ENCODE data around the gene RAB1A. TPM values are rescaled to one million over a fixed set of nuclear protein-coding genes. Genes with fewer than 3 reads are reported as not detected.

The RAB1A gene
- total RNA-seq, 1 donor from 2014 or later, result 259 TPM

- H3K4me3 Mint-ChIP-seq (ENCODE audit: unreplicated experiment), result no peak overlapping the region
- H3K4me1 ChIP-seq (ENCODE audit: insufficient read depth, low read length), result peaks cover 6% of the 10 kb centered on the region
- H3K4me3 ChIP-seq (ENCODE audit: insufficient read depth, low read depth, low read length), result no peak overlapping the region
- peaks cover 8% of the 10 kb centered on the region for H3K36me3 Mint-ChIP-seq (ENCODE audit: low read depth, unreplicated experiment)
- no peak for FAIRE-seq
- no peak overlapping the region for H2AFZ ChIP-seq (ENCODE audit: low read depth, low read length)
- peaks cover 9% of the 10 kb centered on the region for H3K9me3 Mint-ChIP-seq (ENCODE audit: unreplicated experiment)
- no peaks in the 10 kb centered on the region for H3K79me2 ChIP-seq (ENCODE audit: insufficient read depth, low read length)
- H4K20me1 ChIP-seq (ENCODE audit: insufficient read depth, low read length), result no peaks in the 10 kb centered on the region
- H3K27ac ChIP-seq (ENCODE audit: low read depth, low read length), result no peak overlapping the region
- peaks cover 15% of the 10 kb centered on the region for H3K4me1 Mint-ChIP-seq (ENCODE audit: low read depth, unreplicated experiment)
- no peak overlapping the region for H3K27ac Mint-ChIP-seq (ENCODE audit: unreplicated experiment)
- peak; percentile 66 for DNase-seq (ENCODE audit: low read depth)
- no peaks in the 10 kb centered on the region for H3K36me3 ChIP-seq (ENCODE audit: insufficient read depth, low read length)
- H3K4me2 ChIP-seq (ENCODE audit: low read length), result peak overlapping the region; percentile 78
- H3K9me3 ChIP-seq (ENCODE audit: insufficient read depth, low read depth, low read length), result no peaks in the 10 kb centered on the region
- TF ChIP-seq EZH2 (IDR thresholded peaks at IDR 0.05; ENCODE audit: insufficient read depth, low read length) (no peak), CTCF (IDR thresholded peaks at IDR 0.05; ENCODE audit: insufficient read depth, low read depth, low read length) (peak; percentile 96)
- no peaks in the 10 kb centered on the region for H3K27me3 ChIP-seq (ENCODE audit: insufficient read depth, low read length)
- peaks cover 4% of the 10 kb centered on the region for H3K27me3 Mint-ChIP-seq (ENCODE audit: low read depth, unreplicated experiment)
- peak overlapping the region; percentile 17 for H3K9ac ChIP-seq (ENCODE audit: low read length)
Observed at GRCh38 chr2:65040400-65041261, 89.3 kb downstream of the RAB1A start.

GRCh38 chr2:65039640-65040039 is 90.3 kb downstream of the RAB1A start:
- Histone ChIP-seq H2AFZ (ENCODE audit: low read depth, low read length) (no peak overlapping the region), H3K4me2 (ENCODE audit: low read length) (no peak overlapping the region), H4K20me1 (ENCODE audit: insufficient read depth, low read length) (no peaks in the 10 kb centered on the region), H3K36me3 (ENCODE audit: insufficient read depth, low read length) (no peaks in the 10 kb centered on the region), H3K79me2 (ENCODE audit: insufficient read depth, low read length) (no peaks in the 10 kb centered on the region), H3K4me3 (ENCODE audit: insufficient read depth, low read depth, low read length) (no peak overlapping the region), H3K4me1 (ENCODE audit: insufficient read depth, low read length) (peaks cover 3% of the 10 kb centered on the region), H3K9me3 (ENCODE audit: insufficient read depth, low read depth, low read length) (no peaks in the 10 kb centered on the region), H3K27me3 (ENCODE audit: insufficient read depth, low read length) (no peaks in the 10 kb centered on the region), H3K27ac (ENCODE audit: low read depth, low read length) (no peak overlapping the region), H3K9ac (ENCODE audit: low read length) (no peak overlapping the region)
- H3K9me3 Mint-ChIP-seq (ENCODE audit: unreplicated experiment), result peaks cover 6% of the 10 kb centered on the region
- H3K36me3 Mint-ChIP-seq (ENCODE audit: low read depth, unreplicated experiment), result peaks cover 7% of the 10 kb centered on the region
- no peak overlapping the region for H3K4me3 Mint-ChIP-seq (ENCODE audit: unreplicated experiment)
- peak overlapping the region; percentile 5 for H3K27ac Mint-ChIP-seq (ENCODE audit: unreplicated experiment)
- FAIRE-seq, result no peak
- DNase-seq (ENCODE audit: low read depth), result no peak
- TF ChIP-seq CTCF (IDR thresholded peaks at IDR 0.05; ENCODE audit: insufficient read depth, low read depth, low read length) (no peak), EZH2 (IDR thresholded peaks at IDR 0.05; ENCODE audit: insufficient read depth, low read length) (no peak)
- H3K27me3 Mint-ChIP-seq (ENCODE audit: low read depth, unreplicated experiment), result peaks cover 4% of the 10 kb centered on the region
- H3K4me1 Mint-ChIP-seq (ENCODE audit: low read depth, unreplicated experiment), result peaks cover 8% of the 10 kb centered on the region

- no peak overlapping the region for H2AFZ ChIP-seq (ENCODE audit: low read depth, low read length)
- FAIRE-seq (no peak), DNase-seq (ENCODE audit: low read depth) (no peak)
- Mint-ChIP-seq H3K27ac (ENCODE audit: unreplicated experiment) (no peak overlapping the region), H3K36me3 (ENCODE audit: low read depth, unreplicated experiment) (no peaks in the 10 kb centered on the region), H3K27me3 (ENCODE audit: low read depth, unreplicated experiment) (peaks cover 4% of the 10 kb centered on the region), H3K9me3 (ENCODE audit: unreplicated experiment) (no peaks in the 10 kb centered on the region), H3K4me3 (ENCODE audit: unreplicated experiment) (no peak overlapping the region), H3K4me1 (ENCODE audit: low read depth, unreplicated experiment) (peaks cover 1% of the 10 kb centered on the region)
- H3K4me3 ChIP-seq (ENCODE audit: insufficient read depth, low read depth, low read length), result no peak overlapping the region
- H3K9me3 ChIP-seq (ENCODE audit: insufficient read depth, low read depth, low read length), result no peaks in the 10 kb centered on the region
- no peak overlapping the region for H3K27ac ChIP-seq (ENCODE audit: low read depth, low read length)
- H3K79me2 ChIP-seq (ENCODE audit: insufficient read depth, low read length), result no peaks in the 10 kb centered on the region
- no peaks in the 10 kb centered on the region for H4K20me1 ChIP-seq (ENCODE audit: insufficient read depth, low read length)
- no peaks in the 10 kb centered on the region for H3K36me3 ChIP-seq (ENCODE audit: insufficient read depth, low read length)
- H3K4me2 ChIP-seq (ENCODE audit: low read length), result no peak overlapping the region
- no peaks in the 10 kb centered on the region for H3K27me3 ChIP-seq (ENCODE audit: insufficient read depth, low read length)
- H3K9ac ChIP-seq (ENCODE audit: low read length), result no peak overlapping the region
- TF ChIP-seq CTCF (IDR thresholded peaks at IDR 0.05; ENCODE audit: insufficient read depth, low read depth, low read length) (no peak), EZH2 (IDR thresholded peaks at IDR 0.05; ENCODE audit: insufficient read depth, low read length) (no peak)
- peaks cover 3% of the 10 kb centered on the region for H3K4me1 ChIP-seq (ENCODE audit: insufficient read depth, low read length)
Observed at GRCh38 chr2:65037178-65037577, 92.7 kb downstream of the RAB1A start.

All from astrocyte (in vitro differentiated cells and primary cell).